HG03442 (cell line): Measurements from ENCODE around the gene UBA52.

Source experiments
- ATAC-seq: cut with Tn5 transposase; IDR thresholded peaks from one replicate; pipeline ENCODE4 v1.9.1; 2021; ENCODE audit warnings: mild to moderate bottlenecking, moderate library complexity; ENCODE audit not compliant: unreplicated experiment

UBA52 gene

DNA sequence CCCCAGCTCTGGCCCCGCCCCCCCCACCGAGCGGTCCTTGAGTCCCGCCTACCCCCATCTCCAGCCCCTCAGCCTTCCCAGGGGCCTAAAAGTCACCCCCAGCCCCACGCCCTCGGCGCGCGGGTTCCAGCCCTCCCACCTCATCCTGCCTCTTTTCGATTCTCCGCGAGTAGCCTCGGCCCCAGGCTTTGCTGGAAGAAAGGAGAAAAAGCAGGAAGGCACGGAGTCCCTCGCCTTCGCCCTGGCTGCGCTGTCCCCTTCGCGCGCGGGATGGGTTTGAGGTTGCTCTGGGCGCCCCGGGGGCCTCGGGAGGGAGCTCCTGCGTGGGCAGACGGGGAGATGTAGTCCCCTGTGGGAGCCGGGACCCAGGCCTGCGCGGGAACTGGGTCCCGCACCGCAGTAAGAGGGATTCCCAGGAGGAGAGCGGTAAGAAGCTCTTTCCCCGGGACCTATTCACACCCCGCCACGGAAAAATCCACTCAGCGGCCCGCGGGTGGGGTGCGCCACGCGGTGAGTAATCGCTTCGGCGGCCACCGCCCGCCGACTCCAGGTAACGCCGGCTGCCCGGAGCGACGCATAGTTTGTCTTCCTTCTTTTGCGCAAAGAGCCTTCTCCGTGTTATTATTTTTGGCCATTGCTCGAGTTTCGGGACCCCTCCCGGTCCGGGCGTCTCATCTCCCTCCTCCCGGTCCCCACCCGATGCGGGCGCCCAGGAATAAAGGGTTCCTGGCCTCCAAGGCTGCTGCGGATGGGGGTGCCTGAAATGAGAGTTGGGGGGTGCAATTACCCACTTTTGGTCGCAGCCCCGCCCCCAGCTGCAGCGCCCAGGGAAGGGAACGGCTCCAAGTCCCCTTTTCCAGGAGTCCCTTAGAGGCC is 35.8 kb downstream of the UBA52 start:
- no peak for ATAC-seq

- ATAC-seq: no peak
Measured at GRCh38 chr19:18608102-18608804, 36.6 kb downstream of the UBA52 start.

DNA sequence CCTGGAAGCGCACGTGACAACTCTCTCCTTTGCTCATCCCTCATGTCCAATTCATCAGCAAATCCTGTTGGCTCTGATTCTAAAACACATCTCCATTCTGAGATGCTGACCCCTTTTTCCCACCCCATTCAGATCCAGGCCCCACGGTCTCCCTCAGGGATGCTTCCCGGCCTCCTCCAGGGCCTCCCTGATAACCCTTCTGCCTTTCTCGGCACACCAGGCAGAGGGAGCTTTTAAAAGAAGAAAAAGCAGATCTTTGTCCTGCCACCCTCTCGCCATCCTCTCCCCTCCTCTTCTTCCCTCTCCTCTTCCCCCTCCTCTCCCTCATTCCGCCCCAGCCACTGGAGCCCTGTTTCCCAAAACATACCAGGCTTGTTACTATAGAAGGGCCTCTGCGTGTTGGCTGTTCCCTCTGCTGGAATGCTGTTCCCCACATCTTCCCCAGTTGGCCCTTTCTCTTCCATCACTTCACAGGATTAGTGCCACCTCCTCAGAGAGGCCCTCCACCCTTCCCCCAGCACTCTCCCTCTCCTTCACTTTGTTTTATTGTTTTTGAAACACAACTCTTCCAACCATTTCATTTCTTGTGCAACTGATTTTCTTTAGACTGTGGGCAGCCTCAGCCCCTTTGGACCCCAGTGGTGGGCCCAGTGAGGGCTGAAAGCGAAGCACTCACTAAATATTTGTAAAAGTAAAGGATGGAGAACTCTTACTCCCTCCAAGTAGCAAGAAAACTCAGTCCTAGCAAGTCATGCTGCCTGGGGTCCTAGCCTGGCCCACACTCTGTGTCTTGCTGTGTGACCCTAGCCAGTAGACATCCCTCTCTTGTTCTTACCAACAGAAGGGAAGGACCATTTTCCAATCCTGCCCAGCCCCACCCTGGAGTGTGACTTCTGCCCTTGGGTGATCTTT is 37.4 kb downstream of the UBA52 start:
- ATAC-seq: no peak

DNA sequence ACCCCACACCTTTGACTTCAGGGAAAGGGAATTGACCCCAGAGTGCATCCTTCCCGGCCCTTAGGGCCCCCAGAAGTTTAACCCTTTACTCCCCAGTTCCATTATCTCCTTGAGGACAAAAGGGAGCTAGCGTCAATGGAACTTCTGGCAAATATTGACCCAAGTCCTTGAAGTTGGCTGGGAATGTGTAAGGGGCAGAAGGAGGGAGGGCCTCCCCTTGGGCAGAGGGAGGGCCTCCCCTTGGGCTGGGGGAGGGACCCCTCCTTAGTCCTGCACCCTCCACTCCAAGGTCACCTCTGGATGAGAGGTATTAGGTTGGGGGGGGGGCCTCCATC is 38.0 kb downstream of the UBA52 start:
- no peak for ATAC-seq

DNA sequence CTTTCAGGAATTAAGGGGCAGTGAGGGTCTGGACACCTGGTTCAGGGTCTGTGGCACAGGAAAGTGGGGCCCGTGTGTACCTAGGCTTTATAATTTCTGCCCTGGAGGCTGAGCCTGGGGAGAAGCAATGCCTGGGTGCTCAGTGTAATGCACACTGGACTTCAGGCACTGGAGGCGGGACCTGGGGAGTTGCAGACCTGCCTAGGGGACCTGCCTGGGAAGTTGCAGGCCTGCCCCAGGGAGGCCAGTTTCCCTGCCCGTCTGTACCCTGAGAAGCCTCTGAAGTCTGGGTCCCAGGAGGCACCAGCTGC is 38.5 kb downstream of the UBA52 start:
- ATAC-seq: no peak

GRCh38 chr19:18610556-18611326 is 39.1 kb downstream of the UBA52 start:
- no peak for ATAC-seq

DNA sequence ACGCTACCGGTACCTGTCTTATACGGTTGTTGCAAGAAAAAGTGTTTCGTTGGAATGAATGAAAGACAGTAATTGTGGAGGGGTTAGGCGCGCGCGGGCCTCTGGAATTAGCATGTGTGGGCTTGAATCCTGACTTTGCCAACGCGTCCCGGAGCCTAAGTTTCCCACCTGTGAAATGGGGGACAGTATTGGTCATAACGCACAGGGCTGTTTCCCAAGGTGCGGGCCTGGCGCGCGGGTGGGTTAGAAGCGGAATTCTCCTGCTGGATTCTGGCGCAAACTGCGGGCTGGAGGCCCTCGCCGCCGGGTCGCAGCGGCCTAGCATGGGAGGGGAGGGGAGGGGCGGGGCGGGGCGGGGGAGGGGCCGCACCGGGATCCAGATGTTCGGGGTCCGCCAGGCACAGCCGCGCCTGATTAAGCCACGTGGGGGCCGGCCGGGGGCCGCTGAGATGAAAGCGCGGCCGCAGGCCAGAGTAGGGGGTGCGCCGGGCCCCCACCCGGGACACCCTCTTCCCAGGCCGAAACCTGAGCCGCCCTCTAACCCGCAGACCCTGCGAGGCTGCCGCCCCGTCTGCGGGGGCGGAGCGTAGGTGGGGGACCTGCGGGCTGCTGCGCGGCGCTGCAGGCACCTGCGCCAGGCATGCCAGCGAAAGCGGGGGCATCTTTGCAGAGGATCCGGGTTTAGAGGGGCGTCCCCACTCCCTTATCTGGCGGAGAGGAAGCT is 39.8 kb downstream of the UBA52 start:
- ATAC-seq: no peak

- no peak for ATAC-seq
Measured at GRCh38 chr19:18612051-18612771, 40.6 kb downstream of the UBA52 start.

DNA sequence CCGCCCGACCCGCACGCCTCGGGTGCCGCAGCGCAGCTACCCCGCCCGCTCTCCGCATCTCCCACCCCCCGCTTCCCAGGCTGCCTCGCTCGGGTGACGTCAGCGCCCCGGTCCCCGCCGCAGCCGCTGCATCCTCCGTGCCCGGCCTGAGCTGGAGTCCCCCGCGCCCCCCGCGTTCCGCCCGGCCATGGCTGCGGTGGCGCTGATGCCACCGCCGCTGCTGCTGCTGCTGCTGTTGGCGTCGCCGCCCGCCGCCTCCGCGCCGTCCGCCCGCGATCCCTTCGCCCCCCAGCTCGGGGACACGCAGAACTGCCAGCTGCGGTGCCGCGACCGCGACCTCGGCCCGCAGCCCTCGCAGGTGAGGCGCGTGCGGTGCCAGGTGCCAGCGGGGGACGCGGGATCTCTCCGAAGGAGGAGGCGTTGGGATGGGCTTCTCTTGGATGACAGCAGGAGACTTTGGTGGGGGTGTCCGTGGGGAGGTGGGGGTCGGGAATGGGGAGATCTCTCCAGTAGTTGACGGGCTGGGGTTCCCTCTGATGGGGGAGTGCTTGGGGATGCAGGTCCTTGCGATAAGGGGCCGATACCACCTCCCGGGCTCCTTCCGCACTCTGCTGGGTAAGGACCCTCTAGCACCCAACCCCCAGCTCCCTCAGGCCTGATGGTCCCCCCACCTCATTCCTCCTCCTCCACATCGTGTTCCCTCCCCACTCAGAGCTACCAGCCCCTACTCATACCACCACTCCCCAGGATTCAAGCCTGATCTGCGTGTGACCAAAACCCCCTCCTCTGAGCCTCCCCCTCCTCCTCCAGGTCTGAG is 41.3 kb downstream of the UBA52 start, which contains the start of gene TMEM59L:
TSS of gene TMEM59L (plus strand) at position 99 of the 817 bp plus-strand sequence. CDS start at position 188, 89 bp downstream.
- no peak for ATAC-seq

DNA sequence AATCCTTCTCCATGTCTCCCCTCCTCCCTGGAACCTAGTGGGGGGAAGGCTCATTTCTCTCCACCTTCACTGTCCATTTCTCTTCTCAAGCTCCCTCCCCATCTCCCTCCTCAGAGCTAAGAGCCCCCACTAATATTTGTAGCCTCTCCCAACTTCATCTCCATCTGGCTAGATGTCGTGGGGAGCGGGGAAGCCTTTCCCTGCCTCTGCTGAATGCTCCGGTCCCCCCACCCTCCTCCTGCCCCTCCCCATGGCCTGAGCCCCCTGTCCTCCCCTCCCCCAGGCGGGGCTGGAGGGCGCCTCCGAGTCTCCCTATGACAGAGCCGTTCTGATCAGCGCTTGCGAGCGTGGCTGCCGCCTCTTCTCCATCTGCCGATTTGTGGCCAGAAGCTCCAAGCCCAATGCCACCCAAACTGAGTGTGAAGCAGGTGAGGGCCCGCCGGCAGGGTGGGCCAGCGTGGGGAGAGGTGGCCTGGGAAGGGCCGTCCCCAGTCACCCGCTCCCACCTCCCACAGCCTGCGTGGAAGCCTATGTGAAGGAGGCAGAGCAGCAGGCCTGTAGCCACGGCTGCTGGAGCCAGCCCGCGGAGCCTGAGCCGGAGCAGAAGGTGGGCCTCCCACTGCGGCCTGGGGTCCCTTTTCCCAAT is 42.1 kb downstream of the UBA52 start:
- no peak for ATAC-seq

DNA sequence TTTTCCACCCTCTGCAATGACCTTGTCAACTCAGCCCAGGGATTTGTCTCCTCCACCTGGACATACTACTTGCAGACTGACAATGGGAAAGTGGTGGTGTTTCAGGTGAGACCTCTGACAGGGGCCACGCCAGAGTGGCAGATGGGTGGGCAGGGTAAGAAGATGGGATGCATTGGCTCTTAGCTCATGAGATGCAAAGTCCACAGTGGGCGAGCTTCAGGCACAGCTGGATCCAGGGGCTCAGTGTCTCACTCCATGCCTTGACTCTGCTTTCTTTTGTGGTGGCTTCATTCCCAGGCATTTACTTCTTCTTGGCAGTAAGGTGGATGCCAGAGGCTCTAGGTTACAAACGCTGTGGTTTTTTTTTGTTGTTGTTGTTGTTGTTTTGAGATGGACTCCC is 44.4 kb downstream of the UBA52 start:
- ATAC-seq: no peak

GRCh38 chr19:18617562-18617961 is 45.9 kb downstream of the UBA52 start:
- no peak for ATAC-seq

GRCh38 chr19:18618236-18618635 is 46.6 kb downstream of the UBA52 start:
- no peak for ATAC-seq

DNA sequence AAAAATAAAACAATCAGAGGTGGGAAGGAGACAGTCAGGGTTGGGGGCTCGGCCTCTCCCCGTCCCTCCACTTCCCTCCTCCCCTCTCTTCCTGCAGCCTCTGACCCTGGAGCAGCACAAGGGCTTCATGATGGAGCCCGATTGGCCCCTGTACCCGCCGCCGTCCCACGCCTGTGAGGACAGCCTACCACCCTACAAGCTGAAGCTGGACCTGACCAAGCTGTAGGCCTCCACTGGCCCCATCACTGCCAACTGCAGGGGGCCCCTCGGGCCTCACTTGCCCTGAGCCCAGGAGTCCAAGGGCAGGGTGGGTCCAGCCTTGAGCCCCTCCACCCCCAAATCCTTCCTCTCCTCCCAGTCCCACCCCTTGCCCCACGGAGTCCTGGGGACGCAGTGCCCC is 48.7 kb downstream of the UBA52 start:
- no peak for ATAC-seq

GRCh38 chr19:18620902-18621301 is 49.2 kb downstream of the UBA52 start:
- ATAC-seq: no peak

GRCh38 chr19:18626906-18627305 is 55.2 kb downstream of the UBA52 start:
- no peak for ATAC-seq
